H1 (cell line): ENCODE results near the gene TNS2. TPM values are rescaled to one million over a fixed set of nuclear protein-coding genes. Genes with fewer than 3 reads are reported as not detected.

Experiments used
- EGR1 ChIP-seq: IDR thresholded peaks from 2 replicates; pipeline ENCODE4 v1.6.1; 2011; ENCODE audit warnings: low read depth, low read length, borderline replicate concordance
- polyA plus RNA-seq, 7 experiments: library from polyadenylated mRNA; depleted of rRNA in 3 of 7; stranded (reverse) in 5 of 7; unstranded in 2 of 7; fragments of >200 nt in 5 of 7; fragments of 200-250 nt in 2 of 7; gene quantifications; 1 replicate in 5 of 7; 2 replicates in 1 of 7; 4 replicates in 1 of 7; pipeline versions ENCODE4 v1.2.1 to v1.2.3, GENCODE V29; 2011 to 2013; ENCODE audit warnings: missing spikeins in 2 of 7, mixed read lengths in 2 of 7
- total RNA-seq: library from RNA; stranded (reverse); fragmentation: NEBNext Ultra II Directional; extraction: Animal tissue kit (Norgen Biotek cat#: 25700); gene quantifications from 2 replicates; pipeline ENCODE4 v1.2.1, GENCODE V29; 2021

Gene TNS2
- total and polyA plus RNA-seq, 2 of the 8 experiments (the other 6 are each of a cell fraction or from before 2014, with no cell fraction given): 2.8 to 4.7 TPM

DNA sequence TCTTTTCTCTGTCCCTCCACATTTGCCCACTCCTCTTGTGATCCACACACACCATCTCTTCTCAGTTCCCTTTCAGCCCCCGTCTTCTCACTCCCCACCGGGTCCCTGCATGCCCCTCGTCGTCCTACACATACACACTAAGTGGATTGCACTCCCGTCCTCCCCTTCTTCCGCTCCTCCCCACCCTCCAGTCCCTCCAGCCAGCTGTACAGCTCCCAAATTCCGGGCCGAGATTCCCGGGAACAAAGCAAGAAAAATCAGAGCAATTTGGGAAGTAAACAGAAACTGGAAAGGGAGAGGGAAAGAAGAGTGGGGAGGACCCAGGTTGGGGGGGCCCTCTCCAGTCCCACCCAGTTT, 47.3 kb downstream of the TNS2 start (continued):
- peak; percentile 67; the same call in 1 of the 2 replicates for TF ChIP-seq EGR1
- TF ChIP-seq, all 59 proteins: peak for 7
